CD4-positive, alpha-beta T cell treated with Interleukin-15 for 4 hours (primary cell): ENCODE data around the gene IL22.
"Not testable (repeated sequence)": the region's sequence is repeated elsewhere in the genome, so short reads cannot be mapped to it uniquely, and the experiment has no call there.

Experiments used
- DNase-seq: peaks from one replicate; pipeline ENCODE4 v3.0.0-alpha.2; 2020; ENCODE audit warnings: low spot score

Gene IL22

GRCh38 chr12:68229956-68230355 lies 23.4 kb downstream of the IL22 start:
- no peak for DNase-seq

DNA sequence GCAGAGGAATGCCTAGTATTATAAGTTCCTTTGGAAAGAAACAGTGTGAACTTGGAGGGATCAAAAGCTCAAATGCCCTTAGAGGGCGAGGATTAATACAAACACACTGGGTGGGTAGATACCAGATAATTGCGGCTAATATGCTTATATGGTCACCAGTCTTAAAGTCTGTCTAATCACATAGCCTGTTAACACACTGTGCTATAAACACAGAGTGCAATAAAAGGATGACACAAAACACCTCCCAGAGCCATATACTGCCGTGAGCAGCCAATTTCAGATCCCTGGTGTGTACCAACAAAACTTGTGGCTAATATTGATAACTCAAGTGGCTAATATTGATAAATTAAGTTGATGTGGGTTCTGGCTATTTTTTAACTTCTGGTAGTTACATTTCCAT lies 26.0 kb downstream of the IL22 start:
- no peak for DNase-seq

DNA sequence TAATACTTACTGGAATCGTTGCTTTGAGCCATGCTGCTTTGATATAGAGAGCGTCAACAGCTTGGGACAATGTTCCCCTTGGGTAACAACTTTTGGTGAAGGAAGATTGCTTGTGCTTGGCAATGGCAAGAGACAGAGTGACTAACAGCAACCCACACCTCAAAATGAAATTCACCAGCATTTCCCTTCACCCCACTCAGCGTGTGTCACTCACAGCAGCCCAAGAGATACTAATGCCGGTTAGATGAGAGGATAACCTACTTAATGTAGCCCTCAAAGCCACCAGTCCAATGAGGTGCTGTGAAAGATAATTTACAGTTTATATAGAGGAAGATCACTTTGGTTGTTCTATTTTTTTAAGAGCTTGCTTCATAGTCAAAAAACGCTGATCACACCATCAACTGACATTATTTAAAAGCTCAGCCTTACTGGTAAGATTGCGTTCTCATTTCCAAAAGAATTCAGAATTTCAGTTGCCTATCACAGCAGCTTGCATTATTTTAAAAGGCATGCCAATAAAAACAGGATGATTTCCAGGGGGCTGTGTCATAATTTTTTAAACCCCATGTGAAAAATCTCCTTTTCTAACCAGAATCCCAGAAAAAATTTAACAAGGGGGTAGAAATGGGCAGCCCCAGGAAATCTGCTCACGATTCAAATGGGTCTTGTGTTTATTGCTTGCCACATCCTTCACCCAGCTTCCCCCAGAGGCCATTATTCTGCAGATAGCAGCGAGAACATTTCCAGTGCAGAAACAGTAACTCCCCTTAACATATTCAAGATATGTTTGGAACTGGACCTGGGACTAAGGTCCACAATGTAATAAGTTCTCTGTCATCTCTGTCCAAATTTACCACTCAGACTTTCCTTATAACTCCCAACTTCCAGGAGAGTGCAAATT lies 27.6 kb downstream of the IL22 start, which contains the start of gene IL26:
Gene IL26, minus strand, starts transcription at position 235 of the 901 bp plus-strand sequence. Its CDS starts 54 bp downstream, at position 181.
- peak; percentile 32 for DNase-seq

DNA sequence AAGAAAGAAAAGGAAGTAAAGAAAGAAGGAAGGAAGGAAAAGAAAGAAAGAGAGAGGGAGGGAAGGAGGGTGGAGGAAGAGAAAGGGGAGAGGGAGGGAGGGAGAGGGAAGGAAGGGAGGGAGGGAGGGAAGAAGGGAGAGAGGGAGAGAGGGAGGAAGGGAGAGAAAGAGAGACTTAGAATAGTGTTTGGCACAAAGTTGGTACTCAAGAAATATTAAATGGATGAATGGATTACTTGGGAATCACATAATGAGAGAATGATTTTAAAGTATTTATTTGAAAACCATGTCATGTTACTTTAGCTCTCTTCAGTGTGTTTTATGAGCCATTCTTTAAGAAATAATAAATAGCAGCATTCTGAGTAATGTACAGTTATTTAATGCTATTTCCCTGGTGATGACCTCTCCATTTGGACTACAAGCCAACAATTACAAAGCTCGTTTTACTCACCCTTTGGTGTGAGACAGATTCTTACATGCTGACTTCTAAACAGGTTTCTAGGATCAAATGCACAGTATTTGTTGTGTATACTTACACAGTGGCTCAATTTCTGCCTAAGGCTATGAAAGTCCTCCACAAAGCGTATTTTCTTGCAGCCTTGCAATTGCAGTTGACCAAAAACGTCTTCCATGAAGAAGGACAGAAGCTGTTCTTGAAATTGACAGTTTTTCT lies 28.7 kb downstream of the IL22 start:
- DNase-seq = no peak

DNA sequence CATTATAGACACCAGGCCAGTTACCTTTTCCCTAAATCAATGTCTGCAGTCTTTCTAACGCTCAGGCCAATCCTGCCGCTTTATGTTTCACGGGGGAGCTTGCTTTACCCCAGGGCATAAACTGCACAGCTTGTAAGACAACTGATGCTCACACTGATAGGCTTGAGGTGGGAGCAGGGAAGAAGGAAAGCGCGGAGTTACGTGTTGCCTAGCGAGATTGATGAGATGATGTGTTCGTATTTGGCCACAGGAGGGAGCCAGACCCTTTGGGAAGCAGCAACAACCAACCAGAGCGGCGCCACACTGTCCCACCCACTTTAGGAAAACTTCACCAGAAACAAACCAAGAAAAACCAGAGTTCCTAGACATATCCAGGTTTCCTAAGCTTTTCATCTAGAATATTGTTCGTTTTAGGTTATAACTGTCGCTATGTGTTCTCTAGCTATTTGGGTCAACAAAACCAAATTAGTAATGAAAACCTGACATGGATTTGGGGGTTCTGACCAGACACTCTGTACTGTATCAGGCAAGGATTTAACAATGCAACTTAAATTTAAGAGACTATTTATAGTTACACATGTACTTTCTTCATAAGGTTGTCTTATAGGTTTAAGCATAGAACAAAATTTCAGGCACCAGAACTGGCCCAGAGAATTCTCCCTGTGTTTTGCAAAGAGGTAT lies 30.2 kb downstream of the IL22 start:
- peak; percentile 76 for DNase-seq

DNA sequence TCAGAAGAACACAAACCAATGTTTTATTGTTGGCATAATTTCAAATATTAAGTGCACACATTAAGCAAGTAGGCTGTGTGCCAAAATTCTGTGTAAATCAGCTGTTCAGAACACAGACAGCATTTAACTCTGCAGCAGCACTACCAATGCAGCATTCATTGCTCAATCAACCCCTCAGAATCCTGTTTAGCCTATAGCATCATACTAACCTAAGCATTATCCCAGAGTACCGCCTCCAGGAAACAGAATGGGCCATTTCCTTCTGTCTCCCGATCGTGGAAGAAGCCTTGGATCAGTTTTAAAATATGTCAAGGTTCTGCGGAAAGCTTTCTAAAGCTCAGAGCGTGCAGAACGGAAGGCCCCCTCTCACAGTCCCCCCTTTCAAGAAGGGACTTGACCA lies 31.1 kb downstream of the IL22 start:
- no peak for DNase-seq

- DNase-seq = no peak
Measured at GRCh38 chr12:68221497-68221896, 31.9 kb downstream of the IL22 start.

DNA sequence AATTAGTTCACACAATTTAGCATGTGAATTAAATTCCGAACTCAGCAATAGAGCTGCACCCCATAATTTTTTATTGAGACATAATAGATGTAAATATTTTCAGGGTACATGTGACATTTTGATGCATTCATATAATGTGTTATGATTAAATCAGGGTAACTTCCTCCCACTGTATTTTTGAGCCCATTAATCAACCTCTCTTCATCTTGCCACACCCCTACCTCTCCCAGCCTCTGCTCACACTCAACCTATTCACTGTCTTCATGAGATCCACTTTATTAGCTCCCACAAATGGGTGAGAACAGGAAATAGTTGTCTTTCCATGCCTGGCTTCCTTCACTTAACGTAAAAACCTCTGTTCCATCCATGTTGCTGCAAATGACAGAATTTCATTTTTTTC lies 42.5 kb downstream of the IL22 start:
- DNase-seq = no peak

DNA sequence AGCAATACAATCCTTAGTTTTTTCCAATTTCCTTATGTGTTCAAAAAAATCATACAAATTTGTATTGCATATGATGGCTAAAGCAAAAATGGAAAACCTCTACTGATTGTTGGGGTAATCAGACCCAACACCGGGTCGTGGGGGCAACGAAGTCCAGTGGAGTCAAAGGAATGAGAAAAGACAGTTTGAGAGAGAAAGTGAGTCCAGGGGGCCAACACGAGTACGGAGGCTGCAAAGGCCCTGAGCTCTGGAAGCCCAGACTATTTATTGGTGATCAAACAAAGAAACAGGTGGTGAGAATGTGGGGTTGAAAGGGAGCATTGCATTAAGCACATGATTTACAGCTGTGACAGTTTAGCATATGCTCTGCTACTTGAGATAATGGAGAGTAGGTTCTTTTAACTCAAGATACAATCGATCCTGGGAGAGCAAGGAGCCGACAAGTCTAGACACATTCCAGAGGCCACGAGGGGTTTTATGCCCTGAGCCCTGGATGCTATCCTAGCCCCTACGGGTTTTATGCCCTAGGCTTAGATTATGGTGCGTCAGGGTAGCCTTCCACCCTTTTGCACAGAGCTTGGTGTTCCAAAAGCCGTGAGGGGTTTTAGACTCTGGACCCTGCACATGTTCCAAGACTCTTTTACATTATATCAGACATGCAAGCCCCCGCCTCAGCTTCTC lies 44.2 kb downstream of the IL22 start:
- DNase-seq = not testable (repeated sequence)

- DNase-seq = no peak
Measured at GRCh38 chr12:68207276-68207675, 46.1 kb downstream of the IL22 start.

- DNase-seq = no peak
Measured at GRCh38 chr12:68206446-68206845, 47.0 kb downstream of the IL22 start.

- no peak for DNase-seq
Measured at GRCh38 chr12:68203460-68203875, 49.9 kb downstream of the IL22 start.

DNA sequence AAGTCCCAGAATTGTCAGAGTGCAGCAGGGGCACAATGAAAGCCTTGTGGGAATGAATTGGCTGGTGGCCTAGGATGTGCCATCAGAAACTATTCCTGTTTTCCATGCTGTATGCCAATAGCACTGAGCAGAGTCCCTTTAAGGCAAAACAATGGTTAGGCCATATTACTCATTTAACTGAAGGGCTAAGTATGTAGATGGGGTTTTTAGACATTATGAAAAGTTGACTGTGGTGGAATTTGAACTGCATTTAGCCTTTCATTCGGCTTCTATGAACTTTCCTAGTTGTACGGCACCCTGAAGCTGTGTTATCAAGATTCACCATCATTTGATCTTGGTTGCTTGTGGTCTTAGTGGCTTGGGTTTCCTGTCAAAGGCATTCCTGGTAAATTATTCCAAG lies 52.5 kb downstream of the IL22 start:
- DNase-seq = no peak

- no peak for DNase-seq
Measured at GRCh38 chr12:68199127-68199526, 54.3 kb downstream of the IL22 start.

DNA sequence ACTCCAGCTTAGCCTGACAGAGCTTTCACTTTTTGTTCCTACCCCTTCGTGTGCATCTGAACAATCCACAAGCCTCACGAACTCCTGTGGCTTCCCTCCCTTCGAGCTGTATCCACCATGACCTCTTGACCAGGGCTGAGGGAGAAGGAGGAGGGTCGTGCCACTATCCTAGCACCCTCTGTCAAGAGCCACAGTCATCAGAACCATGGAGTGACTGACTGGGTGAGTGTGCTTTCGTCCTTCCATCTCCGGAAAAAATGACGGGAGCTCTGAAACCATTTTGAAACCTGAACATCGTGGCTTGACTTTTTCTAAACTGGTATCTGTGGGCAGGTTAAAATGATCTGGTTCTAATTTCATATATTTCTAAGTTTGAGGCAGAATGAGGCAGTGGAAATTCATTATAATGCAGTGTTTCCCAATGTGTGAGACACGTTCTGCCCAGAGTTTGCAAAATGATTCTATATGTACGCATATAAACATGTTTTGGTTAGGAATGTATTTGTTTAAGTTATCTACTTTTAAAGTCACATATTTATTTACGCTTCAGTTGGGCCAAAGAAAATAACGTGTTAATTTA lies 54.8 kb downstream of the IL22 start:
- DNase-seq = no peak
